ENCODE data around the gene PAGR1. TPM values are rescaled to one million over a fixed set of nuclear protein-coding genes. Genes with fewer than 3 reads are reported as not detected.

PAGR1 gene
- total and polyA plus RNA-seq, 2 of the 13 experiments (the other 11 are each of a cell fraction or from before 2014, with no cell fraction given) = 9.8 to 66.4 TPM

- no peak for TF ChIP-seq ATF4 (CRISPR knock-in tag; IDR thresholded peaks at IDR 0.05)
- TF ChIP-seq ZNF326 (CRISPR knock-in tag; IDR thresholded peaks at IDR 0.05; ENCODE audit: borderline replicate concordance) = no peak
- TF ChIP-seq KLF9 (CRISPR knock-in tag; IDR thresholded peaks at IDR 0.05; ENCODE audit: low read depth) = no peak
- TF ChIP-seq MZF1 (CRISPR knock-in tag; IDR thresholded peaks at IDR 0.05; ENCODE audit: borderline replicate concordance) = no peak
- TF ChIP-seq ZMYM3 (CRISPR knock-in tag; IDR thresholded peaks at IDR 0.05) = no peak
- no peak for TF ChIP-seq GABPA (IDR thresholded peaks at IDR 0.05; ENCODE audit: low read depth, low read length)
- no peak for TF ChIP-seq GABPA (CRISPR knock-in tag; IDR thresholded peaks at IDR 0.05; ENCODE audit: low read depth)
- TF ChIP-seq RAD51 (IDR thresholded peaks at IDR 0.05; ENCODE audit: borderline replicate concordance) = no peak
- TF ChIP-seq ZNF383 (CRISPR knock-in tag; IDR thresholded peaks at IDR 0.05; ENCODE audit: borderline replicate concordance) = no peak
- no peak for TF ChIP-seq ZNF644 (CRISPR knock-in tag; IDR thresholded peaks at IDR 0.05; ENCODE audit: low read depth)
- TF ChIP-seq MBNL3 (CRISPR knock-in tag; conservative IDR thresholded peaks at IDR 0.05) = no peak
- TF ChIP-seq HDAC1 (CRISPR knock-in tag; IDR thresholded peaks at IDR 0.05) = no peak
- peak; percentile 75 for TF ChIP-seq ZFX (CRISPR knock-in tag; IDR thresholded peaks at IDR 0.05; ENCODE audit: low read depth)
- no peak for TF ChIP-seq ZNF772 (CRISPR knock-in tag; IDR thresholded peaks at IDR 0.05)
- no peak for TF ChIP-seq SMC3 (IDR thresholded peaks at IDR 0.05; ENCODE audit: low read length)
- no peak for TF ChIP-seq ZNF512 (CRISPR knock-in tag; IDR thresholded peaks at IDR 0.05)
- TF ChIP-seq KIAA2018 (CRISPR knock-in tag; IDR thresholded peaks at IDR 0.05; ENCODE audit: borderline replicate concordance) = no peak
- TF ChIP-seq KDM4B (CRISPR knock-in tag; IDR thresholded peaks at IDR 0.05) = 0 out of 2 replicates have a peak, but pooled peaks have one; percentile 50
- TF ChIP-seq LBX2 (CRISPR knock-in tag; IDR thresholded peaks at IDR 0.05; ENCODE audit: borderline replicate concordance) = no peak
- no peak for TF ChIP-seq THAP11 (CRISPR knock-in tag; IDR thresholded peaks at IDR 0.05)
These were observed 9.1 kb upstream of the PAGR1 start (continued) for GRCh38 chr16:29806641-29807425.

All from HepG2 (cell line).